Mesenchymal stem cell (in vitro differentiated cells and primary cell): ENCODE data around the gene TMEM97.

Experiments used
- DNase-seq: peaks from one replicate; pipeline ENCODE4 v3.0.0-alpha.2; 2013
- H2AFZ ChIP-seq: one replicate; pipeline ENCODE4 v1.6.1; 2013; ENCODE audit warnings: low read depth, mild to moderate bottlenecking, control low read depth, inconsistent platforms, low read length, moderate library complexity
- H2AK5ac ChIP-seq: 2 replicates; pipeline ENCODE4 v1.6.1; 2013; ENCODE audit warnings: low read length, moderate library complexity, mild to moderate bottlenecking, inconsistent platforms; ENCODE audit not compliant: severe bottlenecking
- H2BK120ac ChIP-seq: one replicate; pipeline ENCODE4 v1.6.1; 2013; ENCODE audit warnings: low read depth, mild to moderate bottlenecking, inconsistent platforms, low read length, moderate library complexity
- H2BK12ac ChIP-seq, 2 experiments: one replicate each; pipeline ENCODE4 v1.6.1; 2013; ENCODE audit warnings: inconsistent platforms in 2 of 2, low read length in 2 of 2, mild to moderate bottlenecking in 2 of 2, moderate library complexity in 2 of 2, control low read depth in 1 of 2
- H2BK15ac ChIP-seq: one replicate; pipeline ENCODE4 v1.6.1; 2013; ENCODE audit warnings: mild to moderate bottlenecking, low read depth, inconsistent platforms; ENCODE audit not compliant: poor library complexity, severe bottlenecking
- H2BK5ac ChIP-seq: 2 replicates; pipeline ENCODE4 v1.6.1; 2013; ENCODE audit warnings: low read depth, mild to moderate bottlenecking, low read length, control low read depth, inconsistent platforms; ENCODE audit not compliant: poor library complexity, severe bottlenecking
- H3K14ac ChIP-seq, 2 experiments: one replicate each; pipeline ENCODE4 v1.6.1; 2013; ENCODE audit warnings: inconsistent platforms in 2 of 2, low read length in 2 of 2, control low read depth in 1 of 2, mild to moderate bottlenecking in 1 of 2, moderate library complexity in 1 of 2
- H3K18ac ChIP-seq, 2 experiments: one replicate each; pipeline ENCODE4 v1.6.1; 2013; ENCODE audit warnings: inconsistent platforms in 2 of 2, low read length in 2 of 2, control low read depth in 1 of 2, low read depth in 1 of 2, mild to moderate bottlenecking in 1 of 2
- H3K23ac ChIP-seq, 2 experiments: one replicate each; pipeline ENCODE4 v1.6.1; 2013; ENCODE audit warnings: inconsistent platforms in 2 of 2, low read length in 2 of 2, mild to moderate bottlenecking in 2 of 2, moderate library complexity in 2 of 2, control low read depth in 1 of 2
- H3K27ac ChIP-seq: 2 replicates; pipeline ENCODE4 v1.5.1; 2013; ENCODE audit warnings: mild to moderate bottlenecking, moderate library complexity, low read length, control low read depth, inconsistent platforms; ENCODE audit not compliant: poor library complexity, severe bottlenecking
- H3K27me3 ChIP-seq, 2 experiments: 2 replicates each; pipeline versions ENCODE4 v1.6.1 to v1.7.0; 2013; ENCODE audit warnings: low read length in 2 of 2, mild to moderate bottlenecking in 2 of 2, moderate library complexity in 2 of 2, control low read depth in 1 of 2, inconsistent platforms in 1 of 2; ENCODE audit not compliant: control insufficient read depth in 1 of 2, insufficient read depth in 1 of 2
- H3K36me3 ChIP-seq, 2 experiments: 2 replicates each; pipeline versions ENCODE4 v1.6.1 to v1.7.0; 2013; ENCODE audit warnings: low read length in 2 of 2, control low read depth in 1 of 2, inconsistent platforms in 1 of 2, low read depth in 1 of 2, mild to moderate bottlenecking in 1 of 2; ENCODE audit not compliant: insufficient read depth in 2 of 2, control insufficient read depth in 1 of 2
- H3K4ac ChIP-seq, 2 experiments: one replicate each; pipeline ENCODE4 v1.6.1; 2013; ENCODE audit warnings: inconsistent platforms in 2 of 2, low read length in 2 of 2, mild to moderate bottlenecking in 2 of 2, moderate library complexity in 2 of 2, control low read depth in 1 of 2, low read depth in 1 of 2
- H3K4me1 ChIP-seq: 2 replicates; pipeline ENCODE4 v1.6.1; 2013; ENCODE audit warnings: low read depth, low read length, control low read depth; ENCODE audit not compliant: control insufficient read depth, insufficient read depth
- H3K4me2 ChIP-seq: 2 replicates; pipeline ENCODE4 v1.6.1; 2013; ENCODE audit warnings: low read length, mild to moderate bottlenecking, inconsistent platforms; ENCODE audit not compliant: poor library complexity, severe bottlenecking
- H3K4me3 ChIP-seq, 2 experiments: 2 replicates each; pipeline versions ENCODE4 v1.5.1 to v1.7.0; 2013; ENCODE audit warnings: low read length in 2 of 2, mild to moderate bottlenecking in 2 of 2, control low read depth in 1 of 2, low read depth in 1 of 2; ENCODE audit not compliant: insufficient read depth in 1 of 2
- H3K79me1 ChIP-seq: replicated peaks from 2 replicates; pipeline ENCODE4 v1.6.1; 2013; ENCODE audit warnings: mild to moderate bottlenecking, control low read depth, low read length, inconsistent platforms; ENCODE audit not compliant: poor library complexity, severe bottlenecking
- H3K9ac ChIP-seq: 2 replicates; pipeline ENCODE4 v1.7.0; 2013; ENCODE audit warnings: mild to moderate bottlenecking, low read length, moderate library complexity
- H3K9me3 ChIP-seq: 2 replicates; pipeline ENCODE4 v1.7.0; 2013; ENCODE audit warnings: mild to moderate bottlenecking, low read length; ENCODE audit not compliant: control insufficient read depth
- H4K8ac ChIP-seq: one replicate; pipeline ENCODE4 v1.6.1; 2013; ENCODE audit warnings: inconsistent platforms, mild to moderate bottlenecking, low read length, moderate library complexity
- H4K91ac ChIP-seq: one replicate; pipeline ENCODE4 v1.6.1; 2013; ENCODE audit warnings: mild to moderate bottlenecking, low read length, inconsistent platforms
- WGBS: methylation state at CpG from one replicate; pipeline ENCODE4 v1.1.7; 2013; ENCODE audit warnings: mixed read lengths; 5-methylcytosine and 5-hydroxymethylcytosine counted together

TMEM97 gene

GRCh38 chr17:28343491-28343932 lies 24.5 kb downstream of the TMEM97 start:
- no peak overlapping the region for H2BK12ac ChIP-seq
- H3K4me2 ChIP-seq = no peak overlapping the region
- H3K18ac ChIP-seq = no peak overlapping the region
- no peak overlapping the region for H2AK5ac ChIP-seq
- no peak overlapping the region for H2BK120ac ChIP-seq
- peaks cover 38% of the 10 kb centered on the region for H3K79me1 ChIP-seq
- H3K27me3 ChIP-seq = no peaks in the 10 kb centered on the region
- H3K14ac ChIP-seq = no peak overlapping the region
- H3K36me3 ChIP-seq = peaks cover 82 to 92% of the 10 kb centered on the region in 2 experiments
- H3K4me1 ChIP-seq = peaks cover 21% of the 10 kb centered on the region
- H3K9me3 ChIP-seq = no peaks in the 10 kb centered on the region
- no peak overlapping the region for H3K27ac ChIP-seq
- H4K91ac ChIP-seq = no peak overlapping the region
- DNase-seq = no peak
- no peak overlapping the region for H3K4ac ChIP-seq
- no peak overlapping the region for H2BK15ac ChIP-seq
- no peak overlapping the region for H3K23ac ChIP-seq
- no peak overlapping the region for H4K8ac ChIP-seq
- H3K4me3 ChIP-seq = no peak overlapping the region
- H2BK5ac ChIP-seq = no peak overlapping the region
- WGBS = 97% methylated on average over 10 of the region's 10 CpGs
- no peak overlapping the region for H3K9ac ChIP-seq
- no peak overlapping the region for H2AFZ ChIP-seq

- Histone ChIP-seq H3K27me3 (no peaks in the 10 kb centered on the region), H3K9ac (no peak overlapping the region), H3K27ac (no peak overlapping the region), H3K4ac (no peak overlapping the region), H2AK5ac (no peak overlapping the region), H3K14ac (no peak overlapping the region), H3K4me1 (peaks cover 18% of the 10 kb centered on the region), H3K23ac (no peak overlapping the region), H2AFZ (no peak overlapping the region), H2BK12ac (no peak overlapping the region), H4K91ac (no peak overlapping the region), H3K79me1 (peaks cover 35% of the 10 kb centered on the region), H2BK5ac (no peak overlapping the region), H4K8ac (no peak overlapping the region), H3K9me3 (no peaks in the 10 kb centered on the region), H3K36me3 (peaks cover 81 to 97% of the 10 kb centered on the region in 2 experiments), H2BK15ac (no peak overlapping the region), H2BK120ac (no peak overlapping the region), H3K18ac (no peak overlapping the region), H3K4me3 (no peak overlapping the region), H3K4me2 (no peak overlapping the region)
- 94% methylated on average over 9 of the region's 9 CpGs for WGBS
- DNase-seq = no peak
These were observed 25.0 kb downstream of the TMEM97 start for GRCh38 chr17:28344011-28344410.

- no peak overlapping the region for H4K91ac ChIP-seq
- H4K8ac ChIP-seq = no peak overlapping the region
These were observed 25.5 kb downstream of the TMEM97 start for GRCh38 chr17:28344435-28344901.

GRCh38 chr17:28345419-28346198 lies 26.6 kb downstream of the TMEM97 start:
- H3K9ac ChIP-seq = peak overlapping the region; percentile 67
- no peak overlapping the region for H2AFZ ChIP-seq
- no peak overlapping the region for H4K91ac ChIP-seq
- no peak overlapping the region for H3K18ac ChIP-seq
- peak overlapping the region; percentile 62 for H2AK5ac ChIP-seq
- H2BK5ac ChIP-seq = no peak overlapping the region
- no peak overlapping the region for H3K23ac ChIP-seq
- no peak overlapping the region for H4K8ac ChIP-seq
- no peak overlapping the region for H3K14ac ChIP-seq
- H3K27me3 ChIP-seq = no peaks in the 10 kb centered on the region
- no peak overlapping the region for H3K4me3 ChIP-seq
- H3K4me2 ChIP-seq = no peak overlapping the region
- H3K4me1 ChIP-seq = peaks cover 16% of the 10 kb centered on the region
- DNase-seq = no peak
- peaks cover 32% of the 10 kb centered on the region for H3K79me1 ChIP-seq
- no peak overlapping the region for H2BK15ac ChIP-seq
- H3K27ac ChIP-seq = peak overlapping the region; percentile 91
- peaks cover 76 to 98% of the 10 kb centered on the region in 2 experiments for H3K36me3 ChIP-seq
- WGBS = 96% methylated on average over 13 of the region's 13 CpGs
- no peak overlapping the region for H2BK120ac ChIP-seq
- H2BK12ac ChIP-seq = no peak overlapping the region
- no peaks in the 10 kb centered on the region for H3K9me3 ChIP-seq
- no peak overlapping the region for H3K4ac ChIP-seq

More at GRCh38 chr17:28344435-28344901, 25.5 kb downstream of the TMEM97 start:
- Histone ChIP-seq H2AFZ (no peak overlapping the region), H2BK15ac (no peak overlapping the region), H3K27ac (no peak overlapping the region), H3K79me1 (peaks cover 33% of the 10 kb centered on the region), H3K9ac (no peak overlapping the region), H3K4me1 (peaks cover 16% of the 10 kb centered on the region), H3K18ac (no peak overlapping the region), H3K36me3 (peaks cover 80 to 98% of the 10 kb centered on the region in 2 experiments), H2AK5ac (no peak overlapping the region), H3K23ac (no peak overlapping the region), H3K4me2 (no peak overlapping the region), H3K14ac (no peak overlapping the region), H2BK12ac (no peak overlapping the region), H3K4ac (no peak overlapping the region), H3K9me3 (no peaks in the 10 kb centered on the region), H2BK5ac (no peak overlapping the region), H3K4me3 (no peak overlapping the region), H3K27me3 (no peaks in the 10 kb centered on the region), H2BK120ac (no peak overlapping the region)
- no peak for DNase-seq
- WGBS = 96% methylated on average over 19 of the region's 19 CpGs
